Measurements from ENCODE around the gene YIF1B. TPM values are rescaled to one million over a fixed set of nuclear protein-coding genes. Genes with fewer than 3 reads are reported as not detected.

YIF1B gene
- total RNA-seq, 1 experiment from 2014 or later = 49.2 TPM

- Mint-ChIP-seq H3K9me3 (ENCODE audit: unreplicated experiment) (no peaks in the 10 kb centered on the region), H3K36me3 (ENCODE audit: insufficient read depth, unreplicated experiment) (peaks cover 13% of the 10 kb centered on the region), H3K27ac (ENCODE audit: low read depth, unreplicated experiment) (peak overlapping the region; percentile 88), H3K4me3 (ENCODE audit: unreplicated experiment) (peak overlapping the region; percentile 97), H3K4me1 (ENCODE audit: insufficient read depth, unreplicated experiment) (peaks cover 14% of the 10 kb centered on the region), H3K27me3 (ENCODE audit: insufficient read depth, unreplicated experiment) (no peaks in the 10 kb centered on the region)
- TF ChIP-seq, protein P1, sequence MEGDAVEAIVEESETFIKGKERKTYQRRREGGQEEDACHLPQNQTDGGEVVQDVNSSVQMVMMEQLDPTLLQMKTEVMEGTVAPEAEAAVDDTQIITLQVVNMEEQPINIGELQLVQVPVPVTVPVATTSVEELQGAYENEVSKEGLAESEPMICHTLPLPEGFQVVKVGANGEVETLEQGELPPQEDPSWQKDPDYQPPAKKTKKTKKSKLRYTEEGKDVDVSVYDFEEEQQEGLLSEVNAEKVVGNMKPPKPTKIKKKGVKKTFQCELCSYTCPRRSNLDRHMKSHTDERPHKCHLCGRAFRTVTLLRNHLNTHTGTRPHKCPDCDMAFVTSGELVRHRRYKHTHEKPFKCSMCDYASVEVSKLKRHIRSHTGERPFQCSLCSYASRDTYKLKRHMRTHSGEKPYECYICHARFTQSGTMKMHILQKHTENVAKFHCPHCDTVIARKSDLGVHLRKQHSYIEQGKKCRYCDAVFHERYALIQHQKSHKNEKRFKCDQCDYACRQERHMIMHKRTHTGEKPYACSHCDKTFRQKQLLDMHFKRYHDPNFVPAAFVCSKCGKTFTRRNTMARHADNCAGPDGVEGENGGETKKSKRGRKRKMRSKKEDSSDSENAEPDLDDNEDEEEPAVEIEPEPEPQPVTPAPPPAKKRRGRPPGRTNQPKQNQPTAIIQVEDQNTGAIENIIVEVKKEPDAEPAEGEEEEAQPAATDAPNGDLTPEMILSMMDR (IDR thresholded peaks at IDR 0.05; ENCODE audit: unreplicated experiment) = no peak
- ChIA-PET CTCF (interaction anchor here (0.7 to 1.2 kb wide), 2 partner anchors 25 to 551 kb away, joined by 3 read pairs; no protein-coding TSS in a partner anchor), POLR2A (interaction anchor here (0.8 to 2.5 kb wide), 3 partner anchors 38 to 73 kb away, joined by 3 to 37 read pairs (median 3); partner anchors contain the start of genes PSMD8 and SPINT2)
- BruUV-seq (replicated peaks) = no TSS peak
- DNase-seq (ENCODE audit: unreplicated experiment) = peak; percentile 20
- intact Hi-C loops (cut with micrococcal nuclease) = loop anchor here (2.0 kb wide), 1 partner anchor 51 kb away; the partner anchor contains the start of genes GGN and SPRED3
Observed at GRCh38 chr19:38337360-38337653, 21.6 kb upstream of the YIF1B start.

DNA sequence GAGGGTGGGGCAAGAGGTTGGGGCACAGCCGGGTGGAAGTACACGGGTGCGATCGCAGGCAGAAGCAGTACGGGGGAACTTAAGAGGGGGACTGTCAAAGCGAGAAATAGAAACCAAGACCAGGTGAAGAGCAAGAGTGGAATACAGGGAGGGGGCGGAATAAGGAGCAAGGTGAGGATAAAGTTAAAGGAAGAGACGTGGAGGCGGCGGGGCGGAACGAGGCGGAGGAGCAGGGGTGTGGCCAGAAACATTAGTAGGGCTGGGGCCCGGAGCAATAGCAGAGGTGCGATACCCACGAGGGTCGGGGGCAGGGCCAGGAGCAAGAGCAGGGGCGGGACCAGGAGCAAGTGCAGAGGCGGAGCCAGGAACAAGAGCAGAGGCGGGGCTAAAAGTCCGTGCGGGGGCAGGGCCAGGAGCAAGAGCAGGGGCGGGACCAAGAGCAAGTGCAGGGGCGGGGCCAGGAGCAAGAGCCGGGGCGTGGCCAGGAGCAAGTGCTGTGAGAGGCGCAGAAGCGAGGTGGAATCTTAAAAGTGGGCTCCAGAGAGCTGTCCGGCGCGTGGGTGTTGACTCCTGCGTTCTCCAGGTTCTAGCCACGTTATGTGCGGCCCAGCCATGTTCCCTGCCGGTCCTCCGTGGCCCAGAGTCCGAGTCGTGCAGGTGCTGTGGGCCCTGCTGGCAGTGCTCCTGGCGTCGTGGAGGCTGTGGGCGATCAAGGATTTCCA lies 21.1 kb upstream of the YIF1B start:
- H3K9me3 Mint-ChIP-seq (ENCODE audit: unreplicated experiment) = no peaks in the 10 kb centered on the region
- TF ChIP-seq, protein P1 (IDR thresholded peaks at IDR 0.05; ENCODE audit: unreplicated experiment) = no peak
- intact Hi-C loops (cut with micrococcal nuclease) = loop anchor here (1.0 to 2.0 kb wide), 2 partner anchors 38 to 52 kb away; partner anchors contain the start of genes GGN, PSMD8 and SPRED3
- POLR2A ChIA-PET = interaction anchor here (0.6 to 2.5 kb wide), 10 partner anchors 22 to 1006 kb away, joined by 3 to 37 read pairs (median 4); partner anchors contain the start of genes PSMD8 and SPINT2
- peak overlapping the region; percentile 88 for H3K27ac Mint-ChIP-seq (ENCODE audit: low read depth, unreplicated experiment)
- H3K36me3 Mint-ChIP-seq (ENCODE audit: insufficient read depth, unreplicated experiment) = peaks cover 13% of the 10 kb centered on the region
- CTCF ChIA-PET = interaction anchor here (1.0 to 6.7 kb wide), 7 partner anchors 18 to 437 kb away, joined by 5 to 102 read pairs (median 7); partner anchors contain the start of gene KCNK6
- H3K4me3 Mint-ChIP-seq (ENCODE audit: unreplicated experiment) = peak overlapping the region; percentile 97
- H3K27me3 Mint-ChIP-seq (ENCODE audit: insufficient read depth, unreplicated experiment) = no peaks in the 10 kb centered on the region
- no TSS peak for BruUV-seq (replicated peaks)
- peaks cover 14% of the 10 kb centered on the region for H3K4me1 Mint-ChIP-seq (ENCODE audit: insufficient read depth, unreplicated experiment)
- peak; percentile 96 for DNase-seq (ENCODE audit: unreplicated experiment)

DNA sequence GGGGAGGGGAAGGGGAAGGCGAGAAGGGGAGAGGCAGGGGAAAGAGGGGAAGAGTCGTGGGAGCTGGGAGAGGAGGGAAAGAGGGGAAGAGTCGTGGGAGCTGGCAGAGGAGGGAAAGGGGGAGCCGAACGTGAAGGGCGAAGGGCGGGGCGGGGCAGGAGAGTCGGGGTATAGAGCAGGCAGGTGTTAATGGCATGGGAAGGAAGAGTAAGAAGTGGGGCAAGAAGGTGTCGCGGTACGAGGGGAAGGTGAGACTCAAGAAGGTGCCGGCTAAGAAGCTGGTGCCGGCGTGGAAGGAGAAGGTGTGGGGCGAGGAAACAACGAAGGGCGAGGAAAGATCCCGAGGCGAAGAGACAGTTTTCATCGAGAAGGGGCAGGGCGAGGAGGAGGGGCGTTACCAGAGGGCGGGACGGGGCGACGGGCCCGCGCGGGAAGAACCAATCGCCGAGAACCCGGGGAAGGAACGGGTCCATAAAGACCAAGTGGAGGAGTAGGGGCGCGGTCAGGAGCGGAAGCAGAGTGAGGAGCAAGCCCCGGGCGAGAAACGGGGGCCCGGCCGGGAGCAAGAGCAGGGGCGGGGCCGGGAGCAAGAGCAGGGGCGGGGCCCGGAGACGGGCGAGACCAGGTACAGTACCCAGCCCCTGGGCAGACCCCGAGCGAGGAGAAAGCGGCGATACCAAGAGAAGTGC lies 20.3 kb upstream of the YIF1B start:
- Mint-ChIP-seq H3K27ac (ENCODE audit: low read depth, unreplicated experiment) (peak overlapping the region; percentile 88), H3K4me1 (ENCODE audit: insufficient read depth, unreplicated experiment) (peaks cover 14% of the 10 kb centered on the region), H3K4me3 (ENCODE audit: unreplicated experiment) (peak overlapping the region; percentile 97), H3K9me3 (ENCODE audit: unreplicated experiment) (no peaks in the 10 kb centered on the region), H3K36me3 (ENCODE audit: insufficient read depth, unreplicated experiment) (peaks cover 13% of the 10 kb centered on the region), H3K27me3 (ENCODE audit: insufficient read depth, unreplicated experiment) (no peaks in the 10 kb centered on the region)
- ChIA-PET POLR2A (interaction anchor here (0.6 to 2.5 kb wide), 13 partner anchors 15 to 1007 kb away, joined by 3 to 37 read pairs (median 5); partner anchors contain the start of genes C19orf33, KCNK6 and PSMD8), CTCF (interaction anchor here (0.6 to 6.7 kb wide), 19 partner anchors 17 to 968 kb away, joined by 3 to 102 read pairs (median 4); partner anchors contain the start of genes KCNK6 and PSMD8)
- TF ChIP-seq, protein P1 (IDR thresholded peaks at IDR 0.05; ENCODE audit: unreplicated experiment) = no peak
- no TSS peak for BruUV-seq (replicated peaks)
- peak; percentile 98 for DNase-seq (ENCODE audit: unreplicated experiment)
- intact Hi-C loops (cut with micrococcal nuclease) = loop anchor here (1.0 to 2.0 kb wide), 7 partner anchors 31 to 434 kb away; partner anchors contain the start of genes C19orf33, GGN, PSMD8 and SPRED3

- no peaks in the 10 kb centered on the region for H3K27me3 Mint-ChIP-seq (ENCODE audit: insufficient read depth, unreplicated experiment)
- no TSS peak for BruUV-seq (replicated peaks)
- no peak overlapping the region for H3K4me3 Mint-ChIP-seq (ENCODE audit: unreplicated experiment)
- H3K36me3 Mint-ChIP-seq (ENCODE audit: insufficient read depth, unreplicated experiment) = peaks cover 7% of the 10 kb centered on the region
- peaks cover 8% of the 10 kb centered on the region for H3K4me1 Mint-ChIP-seq (ENCODE audit: insufficient read depth, unreplicated experiment)
- intact Hi-C loops (cut with micrococcal nuclease) = no loop called here
- CTCF ChIA-PET = interaction anchor here (0.6 to 6.7 kb wide), 7 partner anchors 29 to 431 kb away, joined by 3 to 102 read pairs (median 4); partner anchors contain the start of gene C19orf33
- POLR2A ChIA-PET = no interaction called here
- no peak for DNase-seq (ENCODE audit: unreplicated experiment)
- no peaks in the 10 kb centered on the region for H3K9me3 Mint-ChIP-seq (ENCODE audit: unreplicated experiment)
- TF ChIP-seq, protein P1 (IDR thresholded peaks at IDR 0.05; ENCODE audit: unreplicated experiment) = no peak
- H3K27ac Mint-ChIP-seq (ENCODE audit: low read depth, unreplicated experiment) = no peak overlapping the region
Observed at GRCh38 chr19:38333245-38333644, 17.5 kb upstream of the YIF1B start.

Measured in MCF 10A (cell line).